HG02884 (cell line): ENCODE data around the gene MPP2.
"Not testable (repeated sequence)": the region's sequence is repeated elsewhere in the genome, so short reads cannot be mapped to it uniquely, and the experiment has no call there.

ENCODE experiments used
- ATAC-seq: cut with Tn5 transposase; IDR thresholded peaks from one replicate; pipeline ENCODE4 v1.9.1; 2021; ENCODE audit warnings: mild to moderate bottlenecking, moderate library complexity; ENCODE audit not compliant: unreplicated experiment

The MPP2 gene

DNA sequence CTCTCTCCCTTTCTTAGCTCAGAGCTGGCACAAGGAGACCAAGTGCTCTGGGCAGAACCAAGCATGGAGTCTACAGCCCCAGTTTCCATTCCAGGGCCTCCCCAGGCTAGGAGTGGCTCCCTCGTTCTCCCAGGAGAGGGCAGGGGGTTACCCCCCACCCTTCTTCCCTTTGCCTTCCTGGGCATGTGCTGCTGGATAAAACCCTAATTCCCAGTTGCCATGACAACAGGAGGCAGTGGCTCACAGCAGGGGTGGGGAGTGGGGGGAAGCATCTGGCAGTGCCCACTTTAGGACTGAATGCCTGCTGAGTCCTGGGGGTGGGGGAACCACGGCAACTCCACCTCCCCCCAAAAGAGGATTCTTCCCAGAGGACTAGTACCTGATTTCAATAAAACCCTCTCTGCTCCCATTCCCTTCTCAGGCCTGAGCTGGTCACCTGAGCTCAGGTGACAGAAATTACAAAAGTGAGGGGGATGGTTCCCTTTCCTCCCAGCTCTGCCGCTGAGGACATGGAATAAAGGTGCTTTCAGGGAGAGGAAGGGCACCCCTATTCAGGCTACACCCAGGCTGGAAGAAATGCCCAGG is 1.8 kb downstream of the MPP2 start:
- no peak for ATAC-seq

DNA sequence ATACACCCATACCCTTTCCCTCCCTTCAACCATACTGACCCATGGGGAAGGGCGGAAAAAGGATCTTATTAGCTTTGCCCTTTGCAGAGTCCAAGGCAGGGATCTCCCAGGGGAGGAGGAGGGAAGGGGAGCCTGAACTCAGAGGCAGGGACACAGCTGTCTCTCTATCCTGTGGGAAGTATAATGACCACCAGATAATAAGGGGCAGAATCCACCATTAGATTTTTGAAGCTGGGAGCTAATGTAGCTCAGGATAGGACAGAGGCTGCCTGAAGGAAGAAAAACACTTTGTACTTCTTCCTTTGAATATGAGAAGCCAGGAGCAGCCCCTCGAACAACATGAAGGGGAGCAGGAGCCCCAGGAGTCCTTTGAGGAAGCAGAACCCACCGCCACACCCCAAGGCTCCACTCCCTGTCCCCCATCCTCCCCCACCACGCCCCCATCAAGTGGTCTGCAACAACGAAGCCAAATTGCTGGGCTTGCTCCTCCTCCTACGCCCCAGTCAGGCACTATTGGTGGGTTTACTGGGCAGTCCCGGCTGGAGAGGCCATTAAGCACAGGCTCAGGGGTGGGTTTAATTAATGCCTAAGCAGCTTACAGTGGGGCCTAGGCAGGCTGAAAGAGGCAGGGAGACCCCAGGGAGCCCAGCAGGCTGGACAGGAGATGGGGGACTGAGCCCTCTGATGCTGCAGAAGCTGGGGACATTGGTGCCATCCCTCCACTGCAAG is 5.3 kb downstream of the MPP2 start:
- ATAC-seq = no peak

DNA sequence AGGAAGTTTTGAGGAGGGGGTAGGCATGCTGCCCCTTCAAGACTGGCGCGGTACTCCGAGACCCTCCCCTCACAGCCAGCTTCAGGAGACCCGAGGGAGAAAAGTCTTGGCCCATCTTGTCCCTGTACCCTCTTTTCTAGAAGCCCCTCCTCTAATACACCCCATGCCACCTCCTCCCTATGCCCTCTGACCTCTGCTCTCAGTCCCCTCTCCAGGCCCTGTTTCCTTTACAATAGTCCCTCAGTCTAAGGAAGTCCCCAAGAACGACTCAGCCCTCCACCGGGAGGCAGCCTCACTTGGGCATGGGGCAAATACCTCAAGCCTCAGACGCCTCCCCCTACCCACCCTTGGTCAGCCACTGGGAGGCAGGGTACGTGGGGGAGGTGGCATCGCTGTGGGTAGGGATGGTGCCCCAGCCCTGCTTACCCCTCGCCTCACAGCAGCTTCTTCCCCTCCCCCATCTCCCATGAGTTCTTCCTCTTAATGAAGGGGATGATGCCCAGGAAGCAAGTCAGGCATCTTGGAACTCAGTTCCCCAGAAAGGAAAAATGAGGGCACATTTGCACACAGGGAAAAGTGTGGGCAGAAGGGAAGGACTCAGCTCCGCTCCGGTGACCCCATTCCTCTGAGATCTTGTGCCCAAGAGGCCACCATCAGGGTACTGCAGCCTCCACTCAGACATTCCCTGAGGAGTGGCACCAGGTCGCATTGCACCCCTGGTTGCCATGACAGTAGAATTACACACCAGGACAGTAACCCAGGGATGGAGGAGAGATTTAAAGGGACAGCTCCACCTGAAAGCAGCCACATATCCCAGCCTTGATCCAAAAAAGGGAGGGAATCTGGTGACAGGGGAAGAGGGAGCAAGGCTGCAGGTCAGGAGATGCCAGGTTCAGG is 6.2 kb downstream of the MPP2 start:
- ATAC-seq = no peak

DNA sequence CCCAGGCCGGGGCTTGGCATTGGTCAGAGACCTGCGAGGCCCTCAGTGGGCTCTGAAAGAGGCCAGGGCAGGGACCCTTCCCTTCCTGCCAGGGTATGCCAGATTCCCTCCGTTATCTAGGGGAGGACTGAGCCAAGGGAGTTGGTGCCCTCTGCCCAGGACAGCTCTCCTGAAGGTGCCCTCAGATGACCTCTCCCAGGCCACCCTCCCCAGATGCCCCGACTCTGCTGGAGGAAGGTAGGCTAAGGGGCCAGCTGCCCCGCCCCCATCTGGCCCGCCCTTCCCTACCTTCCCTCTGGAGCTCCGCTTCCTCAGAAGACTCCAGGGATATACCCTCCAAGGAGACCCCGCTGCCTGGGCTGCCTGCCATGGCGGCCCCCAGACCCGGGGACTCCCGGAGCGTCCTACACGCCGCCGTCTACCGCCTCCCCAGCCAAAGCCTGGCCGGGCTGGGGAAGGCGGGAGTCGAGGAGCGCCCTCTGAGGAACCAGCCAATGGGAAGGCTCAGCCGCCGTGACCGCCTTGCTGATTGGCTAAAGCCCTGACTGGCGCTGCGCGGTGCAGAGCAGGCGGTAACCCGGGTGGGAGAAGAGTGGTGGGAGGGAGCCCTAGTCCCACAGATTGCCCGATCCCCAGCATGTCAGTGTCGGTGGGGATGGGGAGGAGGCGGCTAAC is 7.0 kb downstream of the MPP2 start:
- ATAC-seq = no peak

DNA sequence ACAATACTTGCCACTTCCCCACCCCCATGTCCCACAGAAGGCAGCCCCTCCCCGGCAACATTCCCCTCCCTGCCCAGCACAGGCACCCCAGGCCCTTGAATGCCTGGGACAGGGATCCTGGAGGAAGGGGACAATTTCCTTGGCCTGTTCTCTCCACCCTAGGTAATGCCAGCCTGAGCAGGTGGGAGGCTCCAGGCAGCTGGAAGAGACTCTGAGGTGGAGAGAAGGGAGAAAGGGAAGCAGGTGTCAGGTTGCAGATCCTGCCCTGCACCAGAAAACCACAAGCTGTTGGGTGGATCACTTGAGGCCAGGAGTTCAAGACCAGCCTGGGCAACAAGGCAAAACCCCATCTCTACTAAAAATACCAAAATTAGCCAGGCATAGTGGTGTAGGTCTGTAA is 8.9 kb downstream of the MPP2 start:
- no peak for ATAC-seq

DNA sequence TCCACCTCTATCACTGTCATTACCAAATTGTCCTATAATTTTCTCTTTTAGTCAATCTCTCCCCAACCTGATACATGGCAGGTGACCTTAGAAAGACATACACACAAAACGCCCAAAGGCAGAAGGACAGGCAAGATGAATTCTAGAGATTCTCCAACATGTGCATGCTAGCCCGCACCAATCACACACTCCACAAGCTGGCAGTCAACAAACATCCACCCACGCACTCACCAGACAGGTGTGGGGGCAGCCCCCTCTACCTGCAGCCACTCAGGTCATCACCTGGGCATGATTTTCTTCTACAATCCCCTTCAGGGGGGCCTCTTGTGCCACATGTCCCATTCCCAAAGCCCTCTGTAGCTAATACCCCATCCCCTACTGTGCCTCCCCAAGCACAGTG is 9.5 kb downstream of the MPP2 start:
- ATAC-seq = no peak

DNA sequence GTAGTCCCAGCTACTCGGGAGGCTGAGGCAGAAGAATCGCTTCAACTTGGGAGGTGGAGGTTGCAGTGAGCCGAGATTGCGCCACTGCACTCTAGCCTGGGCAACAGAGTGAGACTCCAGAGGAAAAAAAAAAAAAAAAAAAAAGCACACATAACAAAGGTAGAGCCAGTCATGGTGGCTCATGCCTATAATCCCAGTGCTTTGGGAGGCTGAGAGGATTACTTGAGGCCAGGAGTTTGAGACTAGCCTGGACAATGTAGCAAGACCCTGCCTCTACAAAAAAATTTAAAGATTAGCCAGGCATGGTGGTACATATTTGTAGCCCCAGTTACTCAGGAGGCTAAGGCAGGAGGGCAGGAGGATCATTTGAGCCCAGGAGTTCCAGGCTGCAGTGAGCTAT is 12.8 kb downstream of the MPP2 start:
- ATAC-seq = not testable (repeated sequence)

DNA sequence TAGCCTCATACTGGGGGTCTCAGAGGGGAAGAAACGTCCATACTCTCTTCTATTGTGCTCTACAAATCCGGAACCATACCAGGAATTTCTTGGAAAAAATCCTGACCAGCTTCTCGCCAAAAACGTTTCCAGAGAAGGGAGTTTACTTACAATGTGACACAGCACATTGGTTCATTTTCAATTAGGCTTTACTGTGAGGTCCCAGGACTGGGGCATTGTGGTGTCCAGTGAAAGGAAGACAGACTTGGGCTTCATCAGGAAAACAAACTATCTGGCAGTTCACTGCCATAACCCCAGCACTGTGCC is 14.7 kb downstream of the MPP2 start:
- no peak for ATAC-seq

DNA sequence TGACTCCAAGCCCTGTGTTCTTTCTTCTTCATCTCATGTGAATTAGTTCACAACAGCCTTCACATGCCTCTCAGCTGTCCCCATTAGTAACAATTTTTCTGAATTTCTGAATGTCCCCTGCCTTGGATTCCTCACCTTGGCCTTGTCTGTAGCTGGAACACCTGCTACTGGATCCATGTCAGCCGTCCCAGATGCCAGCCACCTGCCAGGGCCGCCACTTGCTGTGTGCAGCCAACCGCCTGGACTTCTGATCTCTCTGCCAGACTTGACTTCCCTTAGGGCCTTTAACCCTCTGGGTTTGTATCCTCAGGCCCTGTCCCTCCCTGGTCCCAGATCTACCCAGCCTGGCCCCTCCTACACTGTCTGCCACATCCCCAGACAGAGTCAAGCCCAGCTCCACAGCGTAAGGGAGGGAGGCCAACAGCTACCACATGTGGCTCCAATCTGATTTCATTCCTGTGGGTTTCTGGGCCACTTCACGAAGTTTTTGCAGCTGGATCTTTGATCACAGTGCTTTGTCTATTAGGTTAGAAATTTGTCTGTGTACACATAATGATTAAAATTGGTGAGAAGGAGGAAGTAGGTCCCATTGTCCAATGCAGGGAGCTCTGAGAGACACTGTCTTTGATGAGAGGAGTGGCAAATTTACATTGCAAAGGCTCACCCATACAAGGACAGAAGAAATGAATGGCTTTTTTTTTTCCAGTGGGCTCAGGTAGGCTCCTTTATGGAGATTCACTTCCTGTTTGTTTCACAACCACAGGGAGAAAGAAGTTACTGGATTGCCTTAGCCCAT is 15.3 kb downstream of the MPP2 start:
- ATAC-seq = no peak

DNA sequence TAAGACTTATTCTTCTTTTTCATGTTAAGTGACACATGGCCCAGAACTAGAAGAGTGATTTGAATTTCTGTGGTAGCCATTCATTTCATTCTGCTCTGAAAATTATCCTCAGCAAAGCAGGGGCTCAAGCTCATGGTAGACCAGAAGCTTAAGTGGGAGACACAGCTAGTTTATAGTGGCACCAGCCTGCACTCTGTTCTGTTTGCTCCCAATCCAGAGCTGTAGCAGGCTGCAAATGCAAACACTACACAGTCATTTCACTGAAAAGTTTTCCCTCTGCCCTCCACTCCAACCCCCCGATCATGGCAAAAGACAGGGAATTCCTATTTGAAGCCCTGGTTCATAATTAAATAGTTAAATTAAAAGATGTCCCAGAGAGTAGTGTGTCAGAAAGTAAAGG is 17.1 kb downstream of the MPP2 start:
- no peak for ATAC-seq

DNA sequence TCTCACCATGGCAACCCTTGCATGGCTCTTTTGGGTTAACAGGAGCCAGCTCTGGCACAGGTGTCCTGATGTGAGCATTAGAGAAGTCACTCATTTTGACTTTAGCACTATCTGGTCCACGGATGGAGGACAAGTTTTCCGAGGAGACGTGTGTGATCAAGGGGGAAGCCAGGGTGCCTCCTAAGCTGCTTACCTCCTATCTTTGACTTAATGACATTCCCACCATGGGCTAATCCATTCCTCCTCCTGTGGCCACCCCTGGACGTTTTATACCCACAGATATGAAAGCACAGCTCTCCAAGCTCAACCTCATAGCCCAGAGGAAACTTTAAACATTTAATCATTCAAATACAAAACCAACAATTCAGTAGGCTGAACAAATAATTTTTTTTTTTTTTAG is 18.8 kb downstream of the MPP2 start:
- ATAC-seq = no peak

DNA sequence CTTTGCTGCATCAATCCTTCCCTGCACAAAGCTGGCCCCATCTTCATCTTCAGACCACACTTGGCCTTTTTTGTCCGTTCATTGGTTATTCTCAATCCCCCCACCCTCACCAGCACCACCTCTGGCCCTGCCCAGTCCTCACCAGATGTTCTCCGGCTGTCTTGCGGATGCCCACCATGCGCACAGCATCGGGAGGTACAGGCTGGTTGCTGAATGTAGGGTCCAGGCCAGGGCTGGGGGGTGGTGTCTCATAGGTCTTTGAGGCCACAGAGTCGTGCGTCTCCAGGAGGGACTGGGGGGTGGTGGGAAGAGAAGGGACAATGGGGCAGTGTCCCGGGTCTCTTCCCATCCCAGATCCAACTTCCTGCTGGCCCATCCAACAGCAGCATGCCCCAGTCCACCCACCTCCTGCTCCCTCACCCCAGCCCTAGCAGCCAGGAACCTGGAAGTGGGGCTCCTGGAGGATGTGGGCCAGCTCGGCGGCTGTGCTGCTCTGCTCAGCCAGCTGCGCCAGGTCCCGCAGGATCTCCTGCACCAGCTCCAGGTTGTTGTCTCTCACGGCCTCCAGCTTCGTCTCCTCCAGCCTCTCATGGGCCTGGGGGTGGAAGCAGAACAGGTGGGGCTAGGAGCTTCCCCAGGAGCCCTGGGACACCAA is 24.4 kb downstream of the MPP2 start:
- ATAC-seq = no peak

DNA sequence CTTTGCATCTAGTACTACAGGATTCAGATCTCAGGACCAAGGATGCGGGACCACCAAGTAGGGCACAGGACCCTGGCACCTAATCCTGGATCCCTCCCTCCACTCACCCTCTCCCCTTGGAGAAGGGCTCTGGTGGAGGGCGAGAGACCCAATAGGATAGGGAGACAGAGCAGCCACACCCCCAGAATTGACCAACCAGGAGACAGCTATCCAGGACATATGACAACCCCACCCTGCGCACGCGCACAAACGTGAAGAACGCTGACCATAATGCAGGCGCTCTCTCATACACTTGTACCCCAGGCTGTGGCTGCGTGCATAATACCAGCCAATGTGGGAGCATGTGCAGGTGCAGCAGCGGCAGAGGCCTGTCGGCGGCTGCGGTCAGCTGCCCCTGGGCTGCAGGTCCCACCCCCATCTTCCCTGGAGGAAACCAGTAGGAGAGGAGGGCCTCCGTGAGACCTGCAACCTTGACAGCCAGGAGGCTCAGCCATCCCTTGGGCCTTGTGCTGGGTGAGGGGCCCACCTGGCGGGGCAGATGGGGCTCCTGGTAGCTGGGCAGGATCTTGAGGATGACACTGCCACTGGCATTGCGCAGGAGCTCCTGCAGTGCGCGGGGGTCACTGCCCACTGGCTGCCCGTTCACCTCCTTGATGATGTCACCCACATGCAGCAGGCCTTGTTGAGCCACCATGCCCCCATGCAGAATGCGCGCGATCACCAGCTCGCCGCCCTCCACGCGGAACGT is 25.4 kb downstream of the MPP2 start:
- no peak for ATAC-seq

DNA sequence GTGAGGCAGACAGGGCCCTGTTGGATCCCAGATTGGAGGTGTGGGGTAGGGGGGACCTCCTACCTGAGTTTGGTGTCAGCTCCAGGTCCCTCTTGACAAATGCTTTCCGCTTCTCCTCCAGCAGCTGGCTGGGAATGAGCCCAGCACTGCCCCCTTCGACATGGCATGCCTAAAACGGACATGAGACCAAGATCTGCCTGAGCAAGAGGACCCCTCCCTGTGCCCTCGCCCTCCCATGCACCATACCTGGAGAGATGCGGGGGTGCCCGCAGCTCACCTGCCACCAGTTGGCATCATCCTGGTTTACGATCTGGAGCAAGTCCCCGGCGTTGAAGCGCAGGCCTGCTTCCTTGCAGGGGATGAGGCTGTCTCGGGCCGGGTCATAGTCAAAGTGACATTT is 26.2 kb downstream of the MPP2 start:
- no peak for ATAC-seq

DNA sequence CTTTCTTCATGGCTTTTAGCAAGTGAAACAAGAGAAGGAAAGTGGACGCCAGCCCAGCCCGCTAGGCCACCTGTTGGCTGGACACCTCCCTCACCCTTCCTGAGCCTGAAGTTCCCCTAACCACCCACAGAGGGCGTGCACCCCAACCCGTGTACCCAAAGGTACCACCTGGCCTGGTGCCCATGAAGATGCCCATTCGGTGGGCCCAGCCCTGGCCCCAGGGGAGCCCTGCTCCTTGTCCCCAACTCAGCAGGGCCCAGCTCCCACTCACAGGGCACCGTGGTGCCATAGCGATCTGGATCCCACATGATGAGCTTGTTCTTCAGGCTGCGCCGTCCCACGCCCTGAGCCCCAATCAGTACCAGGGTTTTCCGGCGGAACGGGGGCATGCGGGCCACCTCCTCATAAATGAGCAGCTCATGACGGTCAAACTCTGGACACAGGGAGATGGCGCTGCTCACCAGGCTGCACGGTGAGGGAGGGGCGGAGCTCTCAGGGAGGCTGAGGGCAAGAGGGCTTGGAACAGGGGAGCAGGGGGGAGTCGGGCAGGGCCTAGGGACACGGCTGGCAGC is 26.8 kb downstream of the MPP2 start:
- no peak for ATAC-seq

DNA sequence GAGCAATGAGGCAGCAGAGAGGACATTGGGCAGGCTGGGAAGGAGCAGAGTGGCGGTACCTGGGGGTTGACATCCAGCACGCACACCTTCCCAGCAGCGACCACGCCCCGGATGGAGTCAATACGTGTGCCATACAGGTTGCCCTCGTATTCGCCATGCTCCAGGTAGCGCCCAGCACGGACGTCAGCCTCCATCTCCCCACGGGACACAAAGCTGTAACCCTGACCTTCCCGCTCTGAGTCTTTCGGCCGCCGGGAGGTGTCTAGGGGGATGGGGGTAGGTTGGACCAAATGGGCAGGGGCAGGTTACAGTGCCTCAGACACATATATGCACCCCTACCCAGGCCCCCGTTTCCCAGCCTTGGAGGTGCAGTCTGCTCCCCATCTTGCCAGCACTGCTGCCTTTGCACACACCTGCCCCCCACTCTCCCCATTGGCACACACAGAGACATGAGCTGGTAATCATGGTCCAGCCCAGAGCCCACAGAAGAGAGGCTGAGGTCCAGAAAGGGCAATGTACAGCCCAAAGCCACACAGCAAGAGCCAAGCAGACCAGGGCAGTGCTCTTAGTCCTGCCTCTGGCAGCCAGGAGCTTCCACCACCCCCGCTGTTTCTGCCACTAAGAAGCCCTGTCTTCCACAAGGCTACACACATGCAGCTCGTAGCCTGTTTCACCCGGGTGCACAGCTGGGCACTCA is 27.5 kb downstream of the MPP2 start:
- ATAC-seq = no peak

DNA sequence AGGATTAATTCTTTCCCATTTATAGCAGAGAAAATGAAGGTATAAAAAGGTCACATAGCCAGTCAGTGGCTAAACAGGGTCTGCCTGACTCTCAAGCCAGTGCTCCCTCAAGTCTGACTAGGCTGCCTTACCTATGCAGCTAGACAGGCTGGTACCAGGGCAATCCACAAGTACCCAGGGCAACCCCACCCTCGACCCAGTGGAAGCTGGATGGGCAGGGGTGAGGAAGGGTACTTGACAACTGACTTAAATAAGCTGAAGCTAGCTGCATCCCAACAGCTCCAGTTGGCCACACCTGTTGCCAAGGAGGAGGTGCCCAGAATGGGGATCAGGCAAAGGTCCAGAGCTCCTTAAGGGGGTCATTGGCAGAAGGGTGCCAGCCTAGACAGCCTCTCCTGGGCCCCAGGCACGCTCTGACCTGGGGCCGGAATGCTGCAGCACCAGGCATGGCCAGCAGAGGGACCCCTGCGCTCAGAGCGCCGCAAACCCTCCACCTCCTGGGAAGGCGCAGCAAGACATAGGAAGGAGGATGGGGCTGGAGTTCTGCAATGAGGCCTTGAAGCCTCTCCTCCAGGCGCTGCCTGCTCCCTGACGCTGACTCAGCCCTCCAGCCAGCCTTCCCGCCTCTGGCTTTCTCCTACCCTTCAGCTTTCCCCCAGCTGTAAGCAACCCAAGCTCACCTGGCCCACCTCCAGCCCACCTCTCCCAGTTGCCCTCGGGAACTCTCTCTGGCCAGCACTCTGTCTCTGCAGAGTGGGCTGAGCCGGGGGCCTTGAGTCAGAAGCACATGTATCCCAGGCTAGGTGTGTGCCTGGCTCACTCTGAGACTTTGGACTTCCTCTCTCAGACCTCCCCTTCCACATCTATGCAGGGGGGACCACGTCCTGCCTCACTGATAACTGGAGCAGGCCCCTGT is 28.8 kb downstream of the MPP2 start:
- ATAC-seq = no peak
